GM18870 (cell line): ENCODE data around the gene THBS3.
"Not testable (repeated sequence)": the region's sequence is repeated elsewhere in the genome, so short reads cannot be mapped to it uniquely, and the experiment has no call there.

ENCODE experiments used
- ATAC-seq: cut with Tn5 transposase; IDR thresholded peaks from one replicate; pipeline ENCODE4 v1.9.1; 2021; ENCODE audit warnings: moderate library complexity; ENCODE audit not compliant: unreplicated experiment

Gene THBS3

DNA sequence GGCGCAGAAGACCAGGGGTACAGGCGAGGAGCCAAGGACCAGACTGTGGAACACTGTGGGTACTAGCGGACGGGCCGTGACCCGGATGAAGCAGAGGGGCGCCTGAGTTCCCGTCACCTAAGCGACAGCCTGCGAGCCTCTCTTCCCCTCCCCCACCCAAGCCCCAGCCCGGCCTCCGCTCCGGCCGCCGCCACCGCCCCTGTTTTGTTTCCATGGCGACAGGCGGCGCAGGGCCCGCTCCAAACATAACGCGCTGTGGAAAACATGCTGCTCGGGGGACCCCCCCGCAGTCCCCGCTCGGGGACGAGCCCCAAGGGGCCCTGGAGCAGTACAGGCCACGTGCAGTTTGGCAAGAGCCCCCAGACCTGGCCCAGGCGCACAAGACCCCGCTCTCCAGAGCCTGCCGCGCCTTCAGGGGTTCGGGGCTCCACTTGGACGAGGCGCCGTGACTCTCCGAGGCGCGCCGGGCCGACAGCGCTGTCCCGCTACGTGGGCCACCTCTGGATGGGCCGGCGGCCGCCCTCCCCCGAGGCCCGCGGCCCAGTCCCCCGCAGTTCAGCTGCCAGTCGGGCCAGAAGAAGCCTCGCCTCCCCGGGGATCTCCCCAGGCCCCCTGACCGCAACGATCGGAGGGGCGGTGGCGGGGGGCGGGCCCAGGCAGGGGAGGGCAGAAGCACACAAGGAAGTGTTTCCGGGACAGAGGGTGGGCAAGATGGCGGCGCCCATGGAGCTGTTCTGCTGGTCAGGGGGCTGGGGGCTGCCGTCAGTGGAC, 1.0 kb upstream of the THBS3 start, which contains the start of gene MTX1:
Gene MTX1, plus strand, starts transcription at position 155 of the 771 bp plus-strand sequence. Its CDS starts 110 bp downstream, at position 265.
- ATAC-seq: peak; percentile 38

- ATAC-seq: no peak
Observed at GRCh38 chr1:155206891-155207805, 549 bp downstream of the THBS3 start.

DNA sequence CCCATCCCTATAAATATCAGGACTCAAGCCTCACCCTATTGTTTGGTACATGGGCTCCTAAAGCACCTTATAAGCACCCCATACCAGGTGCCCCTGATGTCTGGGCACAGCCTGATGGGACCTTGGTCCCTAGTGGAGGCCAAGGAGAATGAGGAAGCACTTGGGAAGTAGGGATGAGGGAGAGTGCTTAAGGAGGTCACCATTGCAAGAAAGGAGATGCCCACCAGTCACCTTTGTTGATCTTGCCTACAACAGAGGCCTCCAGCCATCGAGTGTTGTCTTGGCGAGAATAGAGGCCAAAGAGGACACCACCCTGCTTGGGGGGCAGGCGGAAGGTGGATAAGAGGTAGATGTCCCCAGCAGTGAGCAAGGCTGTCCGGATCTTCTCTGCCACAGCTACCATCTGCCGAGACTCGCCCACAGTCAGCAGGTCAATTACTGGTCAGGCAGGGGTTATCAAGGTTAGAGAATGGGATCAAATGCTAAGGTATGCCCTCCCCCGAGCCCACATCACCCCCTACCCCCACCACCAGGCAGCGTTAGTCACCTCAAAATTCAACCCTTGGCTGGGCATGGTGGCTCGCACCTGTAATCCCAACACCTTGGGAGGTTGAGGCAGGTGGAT, 1.6 kb downstream of the THBS3 start:
- no peak for ATAC-seq

GRCh38 chr1:155205035-155205434, 2.7 kb downstream of the THBS3 start:
- no peak for ATAC-seq

GRCh38 chr1:155202731-155203515, 4.8 kb downstream of the THBS3 start:
- no peak for ATAC-seq

GRCh38 chr1:155202198-155202597, 5.5 kb downstream of the THBS3 start:
- ATAC-seq: no peak

- no peak for ATAC-seq
Observed at GRCh38 chr1:155200920-155201319, 6.8 kb downstream of the THBS3 start.

DNA sequence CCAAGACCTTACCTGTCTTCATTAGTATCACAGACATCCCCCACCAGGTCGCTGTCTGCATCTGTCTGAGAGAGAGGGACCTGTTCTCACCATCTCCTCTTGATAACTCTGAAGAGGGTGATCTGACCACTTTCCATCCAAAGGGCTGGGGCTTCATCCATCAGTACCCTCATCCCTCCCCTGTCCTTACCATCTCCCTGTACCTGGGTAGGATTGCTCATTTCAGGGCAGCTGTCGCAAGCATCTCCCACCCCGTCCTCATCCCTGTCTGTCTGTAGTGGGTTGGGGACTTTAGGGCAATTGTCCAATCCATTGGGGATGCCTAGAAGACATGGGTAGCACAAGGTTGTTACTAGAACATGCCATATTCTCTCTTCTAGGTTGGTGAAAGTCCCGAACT, 7.9 kb downstream of the THBS3 start:
- no peak for ATAC-seq

DNA sequence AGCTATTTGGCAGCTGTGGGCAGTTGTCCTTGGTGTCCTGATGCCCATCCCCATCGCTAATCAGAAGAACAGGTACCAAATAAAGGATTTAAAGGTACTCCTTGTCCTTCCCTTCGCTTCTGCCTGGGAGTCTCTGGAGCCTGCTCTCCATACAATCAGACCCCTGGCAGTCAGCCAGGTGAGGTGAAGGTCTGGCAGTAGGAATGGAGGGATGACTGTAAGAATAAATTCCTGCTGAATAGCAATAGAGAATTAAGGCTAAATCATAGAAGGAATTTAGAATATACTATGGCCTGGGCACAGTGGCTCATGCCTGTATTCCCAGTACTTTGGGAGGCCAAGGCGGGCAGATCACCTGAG, 9.2 kb downstream of the THBS3 start:
- ATAC-seq: no peak

DNA sequence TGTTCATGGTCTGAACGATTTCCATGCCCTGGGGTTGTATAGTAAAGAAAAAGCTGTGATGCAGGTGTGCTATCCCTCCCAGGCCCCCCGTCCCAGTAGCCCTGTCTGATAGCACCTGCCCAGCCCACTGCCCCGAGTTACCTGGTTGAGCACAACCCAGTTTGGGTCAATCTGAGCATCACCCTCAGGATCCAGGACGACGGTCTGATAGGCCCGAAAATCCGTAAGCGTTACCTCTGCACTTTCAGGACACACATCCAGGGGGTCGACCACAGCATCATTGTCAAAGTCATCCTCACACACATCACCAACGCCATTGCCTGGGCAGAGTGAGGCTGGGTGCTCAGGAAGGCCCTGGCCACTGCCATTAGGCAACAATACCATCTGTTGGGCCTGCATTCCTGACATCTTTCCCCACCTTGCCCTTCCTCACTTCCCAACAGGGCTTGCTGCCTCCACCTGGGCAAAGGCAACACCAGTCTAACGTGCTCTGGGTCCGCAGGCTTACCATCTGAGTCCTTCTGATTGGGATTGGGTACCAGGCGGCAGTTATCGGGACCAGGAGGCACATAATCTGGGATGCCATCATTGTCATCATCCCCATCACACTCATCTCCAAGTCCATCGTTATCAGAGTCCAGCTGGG, 9.7 kb downstream of the THBS3 start:
- ATAC-seq: no peak

DNA sequence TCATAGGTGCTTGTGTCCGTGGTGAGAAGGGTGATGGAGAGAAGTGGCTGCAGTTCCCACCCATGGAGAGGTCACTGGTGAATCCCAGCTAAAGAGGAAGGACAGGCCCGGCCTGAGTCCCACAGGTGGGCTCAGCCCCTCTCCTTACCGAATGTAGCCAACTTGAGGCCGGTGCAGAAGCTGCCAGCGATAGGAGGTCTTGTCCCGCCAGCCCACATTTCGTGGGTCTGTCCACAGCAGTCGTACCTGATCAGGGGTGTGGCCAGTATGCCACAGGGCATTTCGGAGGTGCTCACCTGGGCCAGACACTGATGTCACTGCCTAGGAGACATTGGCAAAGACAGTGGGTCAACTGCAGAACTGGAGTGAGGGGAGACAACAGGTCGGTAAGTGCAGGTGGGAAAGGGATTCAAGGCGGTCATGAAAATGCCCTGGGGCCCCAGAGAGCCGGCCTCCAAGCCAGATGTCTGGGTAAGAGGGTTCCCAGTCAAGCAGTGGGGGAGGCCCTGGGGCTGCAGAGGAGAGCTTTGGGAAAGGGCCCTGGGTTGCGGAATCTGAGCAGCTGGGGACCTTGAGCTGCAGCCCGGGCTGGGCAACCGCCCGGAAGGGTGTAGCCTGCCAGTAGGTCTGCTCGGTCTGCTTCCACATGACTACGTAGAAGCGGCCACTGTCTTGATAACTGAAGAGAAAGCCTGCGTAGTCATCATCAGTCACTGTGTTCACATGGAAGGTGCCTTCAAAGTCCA, 10.6 kb downstream of the THBS3 start:
- ATAC-seq: no peak

DNA sequence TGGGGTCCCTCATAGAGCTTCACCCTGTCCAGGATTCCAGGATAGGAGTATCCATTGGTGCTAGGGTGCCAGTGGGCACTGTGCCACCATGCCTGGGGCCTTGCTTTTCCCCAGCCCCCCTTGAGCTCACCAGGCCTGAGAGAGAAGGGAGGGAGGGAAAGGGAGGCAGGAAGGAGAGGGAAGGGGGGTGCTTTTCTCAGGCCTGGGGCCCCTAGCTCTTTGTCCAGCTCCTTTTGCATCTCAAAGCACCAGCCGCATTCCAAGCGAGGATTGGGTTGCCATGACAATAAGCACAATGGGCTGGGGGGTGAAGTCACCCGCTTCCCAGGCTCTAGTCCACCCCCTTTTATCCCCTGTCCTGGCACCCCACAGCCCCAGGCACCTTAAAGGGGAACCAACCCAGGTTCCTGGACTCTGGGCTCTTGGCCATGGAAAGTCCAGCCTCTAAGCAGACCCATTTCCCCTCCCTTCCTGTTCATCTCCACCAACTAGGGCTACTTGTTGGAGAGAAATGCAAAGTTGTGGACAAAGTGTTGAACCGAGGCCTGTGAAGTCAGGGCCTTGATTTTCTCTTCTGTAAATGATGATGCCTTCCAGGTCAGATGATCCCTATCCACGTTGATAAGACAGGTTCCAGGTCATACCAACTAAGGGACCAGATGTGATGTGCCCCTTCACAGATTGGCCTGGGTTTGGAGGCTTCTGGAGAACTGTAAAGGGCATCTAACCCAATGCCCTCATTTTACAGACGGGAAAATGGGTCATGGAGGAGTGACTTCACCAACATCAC, 11.4 kb downstream of the THBS3 start:
- ATAC-seq: no peak

- no peak for ATAC-seq
Observed at GRCh38 chr1:155195201-155196102, 12.2 kb downstream of the THBS3 start.

- ATAC-seq: not testable (repeated sequence)
Observed at GRCh38 chr1:155193991-155194240, 13.8 kb downstream of the THBS3 start.

GRCh38 chr1:155193275-155193990, 14.3 kb downstream of the THBS3 start:
- no peak for ATAC-seq

DNA sequence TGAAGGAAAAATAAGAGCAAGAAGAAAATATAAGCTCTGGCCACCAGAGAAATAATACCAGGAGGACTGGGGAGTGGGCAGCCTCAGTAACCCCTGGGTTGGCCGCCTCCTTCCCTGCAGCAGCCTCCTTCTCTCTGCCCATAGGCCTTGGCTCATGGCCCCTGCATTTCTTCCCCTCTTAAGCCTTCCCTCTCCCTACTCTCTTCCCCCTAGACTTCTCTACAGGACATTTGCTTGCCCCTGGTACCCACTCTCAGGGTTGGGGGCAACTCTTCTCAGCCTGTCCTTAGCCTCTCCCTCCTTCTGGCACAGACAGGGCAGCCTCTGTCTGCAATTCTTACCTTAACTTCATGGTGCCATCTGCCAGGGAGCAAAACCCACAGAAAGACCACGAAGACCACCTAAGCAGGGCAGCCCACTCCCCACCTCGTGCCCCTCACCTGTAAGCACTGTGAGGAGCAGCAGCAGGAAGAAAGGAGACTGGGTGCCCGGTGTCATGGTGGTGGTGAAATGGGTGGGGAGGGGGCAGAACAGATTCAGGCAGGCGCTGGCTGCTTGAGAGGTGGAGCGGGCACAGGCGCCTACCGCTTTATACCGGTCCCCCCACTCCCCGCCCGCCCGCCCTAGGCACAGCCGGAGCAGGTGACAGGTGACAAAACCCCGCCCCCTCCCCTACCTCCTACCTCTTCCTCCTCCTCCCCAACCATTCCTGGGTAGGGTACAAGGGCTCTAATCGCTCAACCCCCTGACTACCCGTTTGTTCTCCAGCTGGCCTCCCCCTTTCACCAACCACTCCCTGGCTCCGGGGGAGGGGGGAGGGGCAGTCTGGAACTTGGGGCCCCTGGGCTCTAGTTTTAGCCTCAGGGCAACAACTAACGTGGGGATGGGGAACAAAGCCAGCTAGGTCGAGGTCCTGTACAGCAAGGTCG, 15.1 kb downstream of the THBS3 start:
- ATAC-seq: no peak
